GM10847 (cell line): ENCODE results near the gene NOL7.

ENCODE experiments used
- POLR2A ChIP-seq: IDR thresholded peaks from 2 replicates; pipeline ENCODE4 v1.6.1; 2011; ENCODE audit not compliant: insufficient read length; ENCODE audit errors: extremely low read depth

Gene NOL7

GRCh38 chr6:13615792-13616120, 621 bp downstream of the NOL7 start:
- TF ChIP-seq POLR2A, result no peak

- TF ChIP-seq POLR2A, result no peak
Measured at GRCh38 chr6:13617066-13617465, 1.9 kb downstream of the NOL7 start.

- TF ChIP-seq POLR2A, result no peak
Measured at GRCh38 chr6:13624871-13625288, 9.7 kb downstream of the NOL7 start.

GRCh38 chr6:13629459-13630116, 14.5 kb downstream of the NOL7 start:
- no peak for TF ChIP-seq POLR2A

GRCh38 chr6:13630499-13630898, 15.4 kb downstream of the NOL7 start:
- no peak for TF ChIP-seq POLR2A

GRCh38 chr6:13633343-13633742, 18.2 kb downstream of the NOL7 start:
- no peak for TF ChIP-seq POLR2A

- no peak for TF ChIP-seq POLR2A
Measured at GRCh38 chr6:13635948-13636658, 21.0 kb downstream of the NOL7 start.

- no peak for TF ChIP-seq POLR2A
Measured at GRCh38 chr6:13638014-13638413, 22.9 kb downstream of the NOL7 start.

- no peak for TF ChIP-seq POLR2A
Measured at GRCh38 chr6:13638626-13639025, 23.5 kb downstream of the NOL7 start.

- TF ChIP-seq POLR2A, result no peak
Measured at GRCh38 chr6:13641315-13641714, 26.2 kb downstream of the NOL7 start.

- no peak for TF ChIP-seq POLR2A
Measured at GRCh38 chr6:13643125-13643524, 28.0 kb downstream of the NOL7 start.

GRCh38 chr6:13648850-13649249, 33.7 kb downstream of the NOL7 start:
- no peak for TF ChIP-seq POLR2A

- TF ChIP-seq POLR2A, result no peak
Measured at GRCh38 chr6:13649393-13649792, 34.3 kb downstream of the NOL7 start.

GRCh38 chr6:13653296-13653695, 38.2 kb downstream of the NOL7 start:
- no peak for TF ChIP-seq POLR2A

GRCh38 chr6:13654496-13654895, 39.4 kb downstream of the NOL7 start:
- TF ChIP-seq POLR2A, result no peak

- no peak for TF ChIP-seq POLR2A
Measured at GRCh38 chr6:13655700-13656099, 40.6 kb downstream of the NOL7 start.

- no peak for TF ChIP-seq POLR2A
Measured at GRCh38 chr6:13660273-13660672, 45.1 kb downstream of the NOL7 start.
